ENCODE results near the gene FANCG.

The FANCG gene

GRCh38 chr9:35033101-35033500, 46.6 kb downstream of the FANCG start:
- no peak for TF ChIP-seq CTCF (conservative IDR thresholded peaks at IDR 0.05; ENCODE audit: low read length)
- DNase-seq (ENCODE audit: low read depth) = no peak
- H3K4me3 ChIP-seq (ENCODE audit: low read length) = no peak overlapping the region

- DNase-seq (ENCODE audit: low read depth) = no peak
- TF ChIP-seq CTCF (conservative IDR thresholded peaks at IDR 0.05; ENCODE audit: low read length) = no peak
- H3K4me3 ChIP-seq (ENCODE audit: low read length) = no peak overlapping the region
Measured at GRCh38 chr9:35029852-35030251, 49.9 kb downstream of the FANCG start.

- no peak for TF ChIP-seq CTCF (conservative IDR thresholded peaks at IDR 0.05; ENCODE audit: low read length)
- H3K4me3 ChIP-seq (ENCODE audit: low read length) = no peak overlapping the region
- no peak for DNase-seq (ENCODE audit: low read depth)
Measured at GRCh38 chr9:35029241-35029640, 50.5 kb downstream of the FANCG start.

GRCh38 chr9:35028341-35028740, 51.4 kb downstream of the FANCG start:
- no peak for TF ChIP-seq CTCF (conservative IDR thresholded peaks at IDR 0.05; ENCODE audit: low read length)
- no peak overlapping the region for H3K4me3 ChIP-seq (ENCODE audit: low read length)
- no peak for DNase-seq (ENCODE audit: low read depth)

- no peak overlapping the region for H3K4me3 ChIP-seq (ENCODE audit: low read length)
- no peak for DNase-seq (ENCODE audit: low read depth)
- TF ChIP-seq CTCF (conservative IDR thresholded peaks at IDR 0.05; ENCODE audit: low read length) = no peak
Measured at GRCh38 chr9:35027860-35028259, 51.9 kb downstream of the FANCG start.

GRCh38 chr9:35027374-35027773, 52.4 kb downstream of the FANCG start:
- DNase-seq (ENCODE audit: low read depth) = no peak
- no peak overlapping the region for H3K4me3 ChIP-seq (ENCODE audit: low read length)
- TF ChIP-seq CTCF (conservative IDR thresholded peaks at IDR 0.05; ENCODE audit: low read length) = no peak

- no peak for TF ChIP-seq CTCF (conservative IDR thresholded peaks at IDR 0.05; ENCODE audit: low read length)
- no peak for DNase-seq (ENCODE audit: low read depth)
- no peak overlapping the region for H3K4me3 ChIP-seq (ENCODE audit: low read length)
Measured at GRCh38 chr9:35026671-35027070, 53.1 kb downstream of the FANCG start.
